ENCODE data around the gene PCP2.

Gene PCP2

GRCh38 chr19:7670790-7671189, 37.3 kb upstream of the PCP2 start:
- Histone ChIP-seq H3K9me3 (ENCODE audit: control insufficient read depth, insufficient read depth, low read length) (no peaks in the 10 kb centered on the region), H3K9ac (ENCODE audit: low read depth, low read length) (peak overlapping the region; percentile 54; the same call in 1 of the 2 replicates), H3K4me1 (ENCODE audit: insufficient read depth, low read length) (no peaks in the 10 kb centered on the region)

GRCh38 chr19:7670150-7670783, 36.7 kb upstream of the PCP2 start:
- Histone ChIP-seq H3K9me3 (ENCODE audit: control insufficient read depth, insufficient read depth, low read length) (no peaks in the 10 kb centered on the region), H3K4me1 (ENCODE audit: insufficient read depth, low read length) (no peaks in the 10 kb centered on the region), H3K9ac (ENCODE audit: low read depth, low read length) (peak overlapping the region; percentile 54; the same call in 1 of the 2 replicates), H3K36me3 (ENCODE audit: insufficient read depth, low read length) (no peaks in the 10 kb centered on the region)

More at GRCh38 chr19:7670790-7671189, 37.3 kb upstream of the PCP2 start:
- no peaks in the 10 kb centered on the region for H3K36me3 ChIP-seq (ENCODE audit: insufficient read depth, low read length)

GRCh38 chr19:7669641-7670040, 36.1 kb upstream of the PCP2 start:
- Histone ChIP-seq H3K36me3 (ENCODE audit: insufficient read depth, low read length) (no peaks in the 10 kb centered on the region), H3K9ac (ENCODE audit: low read depth, low read length) (peak overlapping the region; percentile 3; the same call in 1 of the 2 replicates), H3K9me3 (ENCODE audit: control insufficient read depth, insufficient read depth, low read length) (no peaks in the 10 kb centered on the region), H3K4me1 (ENCODE audit: insufficient read depth, low read length) (no peaks in the 10 kb centered on the region)

- Histone ChIP-seq H3K36me3 (ENCODE audit: insufficient read depth, low read length) (no peaks in the 10 kb centered on the region), H3K9ac (ENCODE audit: low read depth, low read length) (peak within 1 kb of the TSS; percentile 3; the same call in 1 of the 2 replicates), H3K9me3 (ENCODE audit: control insufficient read depth, insufficient read depth, low read length) (no peaks in the 10 kb centered on the region), H3K4me1 (ENCODE audit: insufficient read depth, low read length) (no peaks in the 10 kb centered on the region)
Measured at GRCh38 chr19:7668842-7669241, 35.3 kb upstream of the PCP2 start, which contains the start of gene RETN. TSS of gene RETN (plus strand) at chr19:7669049. CDS start at chr19:7669327, 278 bp downstream.

GRCh38 chr19:7665076-7665475, 31.6 kb upstream of the PCP2 start:
- Histone ChIP-seq H3K9me3 (ENCODE audit: control insufficient read depth, insufficient read depth, low read length) (no peaks in the 10 kb centered on the region), H3K4me1 (ENCODE audit: insufficient read depth, low read length) (no peaks in the 10 kb centered on the region)

GRCh38 chr19:7663706-7664105, 30.2 kb upstream of the PCP2 start:
- no peaks in the 10 kb centered on the region for H3K9me3 ChIP-seq (ENCODE audit: control insufficient read depth, insufficient read depth, low read length)
- no peaks in the 10 kb centered on the region for H3K36me3 ChIP-seq (ENCODE audit: insufficient read depth, low read length)
- no peaks in the 10 kb centered on the region for H3K4me1 ChIP-seq (ENCODE audit: insufficient read depth, low read length)
- no peak overlapping the region for H3K9ac ChIP-seq (ENCODE audit: low read depth, low read length)

More at GRCh38 chr19:7665076-7665475, 31.6 kb upstream of the PCP2 start:
- H3K9ac ChIP-seq (ENCODE audit: low read depth, low read length), result no peak overlapping the region
- H3K36me3 ChIP-seq (ENCODE audit: insufficient read depth, low read length), result no peaks in the 10 kb centered on the region

- Histone ChIP-seq H3K4me1 (ENCODE audit: insufficient read depth, low read length) (no peaks in the 10 kb centered on the region), H3K9ac (ENCODE audit: low read depth, low read length) (no peak overlapping the region), H3K9me3 (ENCODE audit: control insufficient read depth, insufficient read depth, low read length) (no peaks in the 10 kb centered on the region), H3K36me3 (ENCODE audit: insufficient read depth, low read length) (no peaks in the 10 kb centered on the region)
Measured at GRCh38 chr19:7662657-7663056, 29.1 kb upstream of the PCP2 start.

GRCh38 chr19:7661744-7662538, 28.4 kb upstream of the PCP2 start:
- H3K36me3 ChIP-seq (ENCODE audit: insufficient read depth, low read length), result no peaks in the 10 kb centered on the region
- H3K4me1 ChIP-seq (ENCODE audit: insufficient read depth, low read length), result no peaks in the 10 kb centered on the region
- H3K9ac ChIP-seq (ENCODE audit: low read depth, low read length), result no peak overlapping the region
- H3K9me3 ChIP-seq (ENCODE audit: control insufficient read depth, insufficient read depth, low read length), result no peaks in the 10 kb centered on the region

GRCh38 chr19:7658219-7658686, 24.7 kb upstream of the PCP2 start:
- Histone ChIP-seq H3K4me1 (ENCODE audit: insufficient read depth, low read length) (no peaks in the 10 kb centered on the region), H3K36me3 (ENCODE audit: insufficient read depth, low read length) (no peaks in the 10 kb centered on the region), H3K9ac (ENCODE audit: low read depth, low read length) (no peak overlapping the region), H3K9me3 (ENCODE audit: control insufficient read depth, insufficient read depth, low read length) (no peaks in the 10 kb centered on the region)

GRCh38 chr19:7657131-7657751, 23.7 kb upstream of the PCP2 start:
- no peaks in the 10 kb centered on the region for H3K36me3 ChIP-seq (ENCODE audit: insufficient read depth, low read length)
- no peaks in the 10 kb centered on the region for H3K4me1 ChIP-seq (ENCODE audit: insufficient read depth, low read length)
- H3K9me3 ChIP-seq (ENCODE audit: control insufficient read depth, insufficient read depth, low read length), result no peaks in the 10 kb centered on the region
- no peak overlapping the region for H3K9ac ChIP-seq (ENCODE audit: low read depth, low read length)

- no peaks in the 10 kb centered on the region for H3K9me3 ChIP-seq (ENCODE audit: control insufficient read depth, insufficient read depth, low read length)
- H3K9ac ChIP-seq (ENCODE audit: low read depth, low read length), result no peak overlapping the region
- H3K4me1 ChIP-seq (ENCODE audit: insufficient read depth, low read length), result no peaks in the 10 kb centered on the region
- no peaks in the 10 kb centered on the region for H3K36me3 ChIP-seq (ENCODE audit: insufficient read depth, low read length)
Measured at GRCh38 chr19:7655581-7655980, 22.1 kb upstream of the PCP2 start.

- no peak overlapping the region for H3K9ac ChIP-seq (ENCODE audit: low read depth, low read length)
- H3K36me3 ChIP-seq (ENCODE audit: insufficient read depth, low read length), result no peaks in the 10 kb centered on the region
- H3K4me1 ChIP-seq (ENCODE audit: insufficient read depth, low read length), result no peaks in the 10 kb centered on the region
- no peaks in the 10 kb centered on the region for H3K9me3 ChIP-seq (ENCODE audit: control insufficient read depth, insufficient read depth, low read length)
Measured at GRCh38 chr19:7654401-7654800, 20.9 kb upstream of the PCP2 start.

GRCh38 chr19:7652061-7652641, 18.6 kb upstream of the PCP2 start:
- Histone ChIP-seq H3K4me1 (ENCODE audit: insufficient read depth, low read length) (no peaks in the 10 kb centered on the region), H3K9me3 (ENCODE audit: control insufficient read depth, insufficient read depth, low read length) (no peaks in the 10 kb centered on the region), H3K9ac (ENCODE audit: low read depth, low read length) (peak overlapping the region; percentile 34; the same call in 1 of the 2 replicates), H3K36me3 (ENCODE audit: insufficient read depth, low read length) (no peaks in the 10 kb centered on the region)

- no peaks in the 10 kb centered on the region for H3K36me3 ChIP-seq (ENCODE audit: insufficient read depth, low read length)
- H3K9me3 ChIP-seq (ENCODE audit: control insufficient read depth, insufficient read depth, low read length), result no peaks in the 10 kb centered on the region
- H3K9ac ChIP-seq (ENCODE audit: low read depth, low read length), result no peak overlapping the region
- H3K4me1 ChIP-seq (ENCODE audit: insufficient read depth, low read length), result no peaks in the 10 kb centered on the region
Measured at GRCh38 chr19:7650148-7650547, 16.6 kb upstream of the PCP2 start.

All from ES-I3 (cell line).